ENCODE data around the gene CCNE1.

Gene CCNE1

GRCh38 chr19:29858621-29859020, 46.8 kb downstream of the CCNE1 start:
- no peak for TF ChIP-seq SIN3A (IDR thresholded peaks at IDR 0.05; ENCODE audit: borderline replicate concordance, insufficient read depth, low read length)
- TF ChIP-seq FOXP2 (optimal IDR thresholded peaks at IDR 0.05; ENCODE audit: borderline replicate concordance, extremely low read depth, extremely low read length, insufficient read depth): no peak
- TF ChIP-seq TAF1 (IDR thresholded peaks at IDR 0.05; ENCODE audit: borderline replicate concordance, insufficient read depth, low read length): no peak
- TF ChIP-seq REST (IDR thresholded peaks at IDR 0.05; ENCODE audit: insufficient read depth in 1 of 2, low read depth in 2 of 2, low read length in 2 of 2): no peak
- no peak for TF ChIP-seq POLR2AphosphoS5 (IDR thresholded peaks at IDR 0.05; ENCODE audit: low read depth, low read length)

GRCh38 chr19:29860492-29860891, 48.7 kb downstream of the CCNE1 start:
- no peak for TF ChIP-seq TAF1 (IDR thresholded peaks at IDR 0.05; ENCODE audit: borderline replicate concordance, insufficient read depth, low read length)
- no peak for TF ChIP-seq POLR2AphosphoS5 (IDR thresholded peaks at IDR 0.05; ENCODE audit: low read depth, low read length)
- TF ChIP-seq REST (IDR thresholded peaks at IDR 0.05; ENCODE audit: insufficient read depth in 1 of 2, low read depth in 2 of 2, low read length in 2 of 2): no peak
- TF ChIP-seq FOXP2 (optimal IDR thresholded peaks at IDR 0.05; ENCODE audit: borderline replicate concordance, extremely low read depth, extremely low read length, insufficient read depth): no peak
- TF ChIP-seq SIN3A (IDR thresholded peaks at IDR 0.05; ENCODE audit: borderline replicate concordance, insufficient read depth, low read length): no peak

GRCh38 chr19:29861574-29861973, 49.8 kb downstream of the CCNE1 start:
- no peak for TF ChIP-seq FOXP2 (optimal IDR thresholded peaks at IDR 0.05; ENCODE audit: borderline replicate concordance, extremely low read depth, extremely low read length, insufficient read depth)
- no peak for TF ChIP-seq REST (IDR thresholded peaks at IDR 0.05; ENCODE audit: insufficient read depth in 1 of 2, low read depth in 2 of 2, low read length in 2 of 2)
- TF ChIP-seq POLR2AphosphoS5 (IDR thresholded peaks at IDR 0.05; ENCODE audit: low read depth, low read length): no peak
- no peak for TF ChIP-seq SIN3A (IDR thresholded peaks at IDR 0.05; ENCODE audit: borderline replicate concordance, insufficient read depth, low read length)
- no peak for TF ChIP-seq TAF1 (IDR thresholded peaks at IDR 0.05; ENCODE audit: borderline replicate concordance, insufficient read depth, low read length)

GRCh38 chr19:29866011-29866410, 54.2 kb downstream of the CCNE1 start:
- TF ChIP-seq POLR2AphosphoS5 (IDR thresholded peaks at IDR 0.05; ENCODE audit: low read depth, low read length) (no peak), TAF1 (IDR thresholded peaks at IDR 0.05; ENCODE audit: borderline replicate concordance, insufficient read depth, low read length) (no peak), REST (IDR thresholded peaks at IDR 0.05; ENCODE audit: insufficient read depth in 1 of 2, low read depth in 2 of 2, low read length in 2 of 2) (no peak), SIN3A (IDR thresholded peaks at IDR 0.05; ENCODE audit: borderline replicate concordance, insufficient read depth, low read length) (no peak), FOXP2 (optimal IDR thresholded peaks at IDR 0.05; ENCODE audit: borderline replicate concordance, extremely low read depth, extremely low read length, insufficient read depth) (no peak)

- TF ChIP-seq REST (IDR thresholded peaks at IDR 0.05; ENCODE audit: insufficient read depth in 1 of 2, low read depth in 2 of 2, low read length in 2 of 2) (no peak), TAF1 (IDR thresholded peaks at IDR 0.05; ENCODE audit: borderline replicate concordance, insufficient read depth, low read length) (no peak)
These were observed 56.2 kb downstream of the CCNE1 start for GRCh38 chr19:29867984-29868383.

Measured in PFSK-1 (cell line).